Measurements from ENCODE around the gene RNU1-1.
"Not testable (repeated sequence)": the region's sequence is repeated elsewhere in the genome, so short reads cannot be mapped to it uniquely, and the experiment has no call there.

The RNU1-1 gene

GRCh38 chr1:16511926-16512325 lies 2.2 kb downstream of the RNU1-1 start:
- not testable (repeated sequence) for H4K20me1 ChIP-seq (ENCODE audit: insufficient read depth); H2AFZ ChIP-seq (ENCODE audit: low read depth); H3K36me3 ChIP-seq (ENCODE audit: insufficient read depth); H3K79me2 ChIP-seq (ENCODE audit: insufficient read depth, low read depth); H3K4me3 ChIP-seq (IDR thresholded peaks at IDR 0.05; ENCODE audit: insufficient read depth, low read depth, low read length); H3K4me2 ChIP-seq; H3K27me3 ChIP-seq (ENCODE audit: insufficient read depth, low read depth); H3K4me1 ChIP-seq (ENCODE audit: low read depth, poor library complexity, severe bottlenecking); H3K9ac ChIP-seq; H3K27ac ChIP-seq

GRCh38 chr1:16508861-16509445 lies 5.1 kb downstream of the RNU1-1 start:
- not testable (repeated sequence) for H3K27ac ChIP-seq; H3K27me3 ChIP-seq (ENCODE audit: insufficient read depth, low read depth); H2AFZ ChIP-seq (ENCODE audit: low read depth); H3K36me3 ChIP-seq (ENCODE audit: insufficient read depth); H3K4me2 ChIP-seq; H3K9ac ChIP-seq; H3K4me1 ChIP-seq (ENCODE audit: low read depth, poor library complexity, severe bottlenecking); H3K79me2 ChIP-seq (ENCODE audit: insufficient read depth, low read depth); H3K4me3 ChIP-seq (IDR thresholded peaks at IDR 0.05; ENCODE audit: insufficient read depth, low read depth, low read length); H4K20me1 ChIP-seq (ENCODE audit: insufficient read depth)

GRCh38 chr1:16506364-16507136 lies 7.5 kb downstream of the RNU1-1 start:
- not testable (repeated sequence) for H3K27me3 ChIP-seq (ENCODE audit: insufficient read depth, low read depth); H3K4me3 ChIP-seq (IDR thresholded peaks at IDR 0.05; ENCODE audit: insufficient read depth, low read depth, low read length); H3K27ac ChIP-seq; H3K36me3 ChIP-seq (ENCODE audit: insufficient read depth); H4K20me1 ChIP-seq (ENCODE audit: insufficient read depth); H2AFZ ChIP-seq (ENCODE audit: low read depth); H3K79me2 ChIP-seq (ENCODE audit: insufficient read depth, low read depth); H3K4me1 ChIP-seq (ENCODE audit: low read depth, poor library complexity, severe bottlenecking); H3K9ac ChIP-seq; H3K4me2 ChIP-seq

DNA sequence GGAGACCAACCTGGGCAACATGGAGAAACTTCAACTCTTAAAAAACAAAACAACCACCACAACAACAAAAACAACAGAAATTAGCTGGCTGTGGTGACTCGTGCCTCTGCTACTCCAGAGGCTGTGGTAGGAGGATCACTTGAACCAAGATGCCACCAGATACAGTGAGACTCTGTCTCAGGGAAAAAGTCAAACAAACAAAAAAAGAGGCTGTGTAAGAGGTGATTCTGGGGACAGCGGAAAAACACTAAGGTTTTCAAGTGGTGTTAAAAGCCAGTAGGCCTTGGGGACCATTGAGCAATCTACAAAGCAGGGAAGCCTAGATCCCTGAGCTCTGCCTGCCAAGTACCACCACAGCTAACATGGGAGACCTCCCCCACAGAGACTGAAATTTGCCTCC lies 8.2 kb downstream of the RNU1-1 start:
- H3K4me2 ChIP-seq; H3K4me1 ChIP-seq (ENCODE audit: low read depth, poor library complexity, severe bottlenecking); H3K9ac ChIP-seq; H4K20me1 ChIP-seq (ENCODE audit: insufficient read depth); H3K79me2 ChIP-seq (ENCODE audit: insufficient read depth, low read depth); H3K27me3 ChIP-seq (ENCODE audit: insufficient read depth, low read depth); H3K27ac ChIP-seq; H2AFZ ChIP-seq (ENCODE audit: low read depth); H3K36me3 ChIP-seq (ENCODE audit: insufficient read depth); H3K4me3 ChIP-seq (IDR thresholded peaks at IDR 0.05; ENCODE audit: insufficient read depth, low read depth, low read length): not testable (repeated sequence)

DNA sequence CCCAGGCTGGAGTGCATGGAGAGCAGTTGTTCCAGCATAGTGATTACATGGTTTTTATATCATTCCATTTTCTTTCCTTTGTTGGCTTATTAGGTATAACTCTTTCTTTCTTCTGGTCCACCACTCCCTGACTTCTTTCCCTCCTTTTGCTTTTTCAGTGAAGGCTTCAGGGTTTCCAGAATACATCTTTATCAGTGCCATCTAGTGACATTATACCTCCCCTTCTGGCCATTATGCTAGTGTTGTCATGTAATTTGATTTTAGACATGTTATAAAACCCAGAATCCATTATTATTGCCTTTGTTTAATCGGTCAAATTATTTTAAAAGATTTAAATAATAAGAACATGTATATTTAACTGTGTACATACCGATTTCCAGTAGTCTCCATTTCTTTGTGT lies 10.6 kb downstream of the RNU1-1 start:
- no peak overlapping the region for H3K27ac ChIP-seq
- no peaks in the 10 kb centered on the region for H3K4me1 ChIP-seq (ENCODE audit: low read depth, poor library complexity, severe bottlenecking)
- H3K9ac ChIP-seq, result no peak overlapping the region
- no peaks in the 10 kb centered on the region for H3K27me3 ChIP-seq (ENCODE audit: insufficient read depth, low read depth)
- no peaks in the 10 kb centered on the region for H3K79me2 ChIP-seq (ENCODE audit: insufficient read depth, low read depth)
- no peaks in the 10 kb centered on the region for H3K36me3 ChIP-seq (ENCODE audit: insufficient read depth)
- no peak overlapping the region for H3K4me3 ChIP-seq (IDR thresholded peaks at IDR 0.05; ENCODE audit: insufficient read depth, low read depth, low read length)
- no peak overlapping the region for H2AFZ ChIP-seq (ENCODE audit: low read depth)
- H3K4me2 ChIP-seq, result no peak overlapping the region
- TF ChIP-seq, protein P1, sequence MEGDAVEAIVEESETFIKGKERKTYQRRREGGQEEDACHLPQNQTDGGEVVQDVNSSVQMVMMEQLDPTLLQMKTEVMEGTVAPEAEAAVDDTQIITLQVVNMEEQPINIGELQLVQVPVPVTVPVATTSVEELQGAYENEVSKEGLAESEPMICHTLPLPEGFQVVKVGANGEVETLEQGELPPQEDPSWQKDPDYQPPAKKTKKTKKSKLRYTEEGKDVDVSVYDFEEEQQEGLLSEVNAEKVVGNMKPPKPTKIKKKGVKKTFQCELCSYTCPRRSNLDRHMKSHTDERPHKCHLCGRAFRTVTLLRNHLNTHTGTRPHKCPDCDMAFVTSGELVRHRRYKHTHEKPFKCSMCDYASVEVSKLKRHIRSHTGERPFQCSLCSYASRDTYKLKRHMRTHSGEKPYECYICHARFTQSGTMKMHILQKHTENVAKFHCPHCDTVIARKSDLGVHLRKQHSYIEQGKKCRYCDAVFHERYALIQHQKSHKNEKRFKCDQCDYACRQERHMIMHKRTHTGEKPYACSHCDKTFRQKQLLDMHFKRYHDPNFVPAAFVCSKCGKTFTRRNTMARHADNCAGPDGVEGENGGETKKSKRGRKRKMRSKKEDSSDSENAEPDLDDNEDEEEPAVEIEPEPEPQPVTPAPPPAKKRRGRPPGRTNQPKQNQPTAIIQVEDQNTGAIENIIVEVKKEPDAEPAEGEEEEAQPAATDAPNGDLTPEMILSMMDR (conservative IDR thresholded peaks at IDR 0.05; ENCODE audit: low read depth, low read length), result no peak
- no peaks in the 10 kb centered on the region for H4K20me1 ChIP-seq (ENCODE audit: insufficient read depth)

DNA sequence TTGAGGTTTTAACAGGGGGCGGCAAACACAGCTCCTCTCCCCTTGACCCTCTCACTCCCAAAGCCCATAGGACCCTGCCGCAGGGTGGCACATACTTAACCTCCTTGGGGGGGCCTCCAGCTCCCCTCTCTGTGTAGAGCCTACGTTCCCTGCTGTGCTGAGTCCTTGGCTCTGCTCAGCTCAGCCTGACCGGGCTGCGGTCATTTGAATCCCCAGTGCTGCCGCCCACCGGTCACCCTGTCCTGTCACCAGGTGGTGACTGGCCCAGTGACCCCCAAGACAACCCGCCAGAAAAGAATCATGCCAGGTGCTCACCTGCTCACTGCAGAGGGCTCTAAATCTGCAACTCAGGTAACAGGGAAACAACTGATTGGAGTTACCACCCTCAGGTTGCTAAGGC lies 12.6 kb downstream of the RNU1-1 start:
- not testable (repeated sequence) for H3K27ac ChIP-seq; H3K9ac ChIP-seq; H3K79me2 ChIP-seq (ENCODE audit: insufficient read depth, low read depth); H3K27me3 ChIP-seq (ENCODE audit: insufficient read depth, low read depth); H3K36me3 ChIP-seq (ENCODE audit: insufficient read depth); H2AFZ ChIP-seq (ENCODE audit: low read depth); H4K20me1 ChIP-seq (ENCODE audit: insufficient read depth); H3K4me1 ChIP-seq (ENCODE audit: low read depth, poor library complexity, severe bottlenecking); H3K4me3 ChIP-seq (IDR thresholded peaks at IDR 0.05; ENCODE audit: insufficient read depth, low read depth, low read length); H3K4me2 ChIP-seq

- H3K27me3 ChIP-seq (ENCODE audit: insufficient read depth, low read depth); H3K9ac ChIP-seq; H3K36me3 ChIP-seq (ENCODE audit: insufficient read depth); H3K79me2 ChIP-seq (ENCODE audit: insufficient read depth, low read depth); H3K27ac ChIP-seq; H3K4me2 ChIP-seq; H3K4me1 ChIP-seq (ENCODE audit: low read depth, poor library complexity, severe bottlenecking); H3K4me3 ChIP-seq (IDR thresholded peaks at IDR 0.05; ENCODE audit: insufficient read depth, low read depth, low read length); H4K20me1 ChIP-seq (ENCODE audit: insufficient read depth); H2AFZ ChIP-seq (ENCODE audit: low read depth): not testable (repeated sequence)
Observed at GRCh38 chr1:16500975-16501374, 13.1 kb downstream of the RNU1-1 start.

GRCh38 chr1:16500466-16500865 lies 13.6 kb downstream of the RNU1-1 start:
- not testable (repeated sequence) for H3K9ac ChIP-seq; H3K4me2 ChIP-seq; H3K27ac ChIP-seq; H3K79me2 ChIP-seq (ENCODE audit: insufficient read depth, low read depth); H4K20me1 ChIP-seq (ENCODE audit: insufficient read depth); H3K4me1 ChIP-seq (ENCODE audit: low read depth, poor library complexity, severe bottlenecking); H3K4me3 ChIP-seq (IDR thresholded peaks at IDR 0.05; ENCODE audit: insufficient read depth, low read depth, low read length); H3K27me3 ChIP-seq (ENCODE audit: insufficient read depth, low read depth); H2AFZ ChIP-seq (ENCODE audit: low read depth); H3K36me3 ChIP-seq (ENCODE audit: insufficient read depth)

Measured in KMS-11 (cell line).